Fibroblast of peridontal ligament (primary cell): ENCODE data around the gene PCDHGC5.

Experiments
- DNase-seq: peaks from one replicate; pipeline ENCODE4 v3.0.0-alpha.2; 2010; ENCODE audit errors: extremely low read depth

Gene PCDHGC5

DNA sequence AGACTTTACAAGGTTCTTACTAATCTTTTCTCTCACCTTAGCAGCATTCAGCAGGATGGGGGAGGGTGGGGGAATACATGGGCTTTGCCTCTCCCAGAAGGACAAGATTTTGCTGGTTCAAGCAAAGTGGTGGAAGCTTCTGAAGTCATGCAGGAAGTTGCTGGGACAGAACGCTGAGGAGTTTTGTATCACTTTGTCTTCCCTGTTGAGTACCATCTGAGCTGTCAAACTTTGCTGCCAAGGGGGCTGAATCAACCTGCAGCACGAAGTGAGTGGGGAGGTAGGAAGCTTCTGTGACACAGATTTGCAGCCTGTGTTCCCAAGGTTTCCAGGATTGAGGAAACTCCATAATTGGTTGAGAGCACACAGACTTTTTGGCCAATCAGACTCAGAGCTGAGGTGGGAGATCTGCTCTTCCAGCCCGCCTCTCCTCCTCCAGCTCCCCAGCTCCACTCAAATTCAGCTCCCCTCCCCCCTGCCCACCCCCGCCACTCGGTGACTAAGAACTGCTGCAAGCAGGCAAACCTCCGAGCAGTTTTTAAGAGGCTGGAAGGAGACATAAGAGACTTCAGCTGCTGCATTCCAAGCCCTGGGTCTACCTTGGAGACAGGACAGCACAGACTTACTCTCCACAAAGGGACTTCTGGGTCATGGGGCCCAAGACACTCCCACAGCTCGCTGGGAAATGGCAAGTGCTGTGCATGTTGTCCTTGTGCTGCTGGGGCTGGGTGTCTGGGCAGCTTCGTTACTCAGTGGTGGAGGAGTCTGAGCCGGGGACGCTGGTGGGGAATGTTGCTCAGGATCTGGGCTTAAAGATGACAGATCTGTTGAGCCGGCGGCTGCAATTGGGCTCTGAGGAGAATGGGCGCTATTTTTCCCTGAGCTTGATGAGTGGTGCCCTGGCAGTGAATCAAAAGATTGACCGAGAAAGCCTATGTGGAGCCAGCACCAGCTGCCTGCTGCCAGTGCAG lies at the start of gene PCDHGC5:
Gene PCDHGC5, plus strand, starts transcription at position 491 of the 971 bp plus-strand sequence. Its CDS starts 160 bp downstream, at position 651.
- DNase-seq: peak; percentile 73

DNA sequence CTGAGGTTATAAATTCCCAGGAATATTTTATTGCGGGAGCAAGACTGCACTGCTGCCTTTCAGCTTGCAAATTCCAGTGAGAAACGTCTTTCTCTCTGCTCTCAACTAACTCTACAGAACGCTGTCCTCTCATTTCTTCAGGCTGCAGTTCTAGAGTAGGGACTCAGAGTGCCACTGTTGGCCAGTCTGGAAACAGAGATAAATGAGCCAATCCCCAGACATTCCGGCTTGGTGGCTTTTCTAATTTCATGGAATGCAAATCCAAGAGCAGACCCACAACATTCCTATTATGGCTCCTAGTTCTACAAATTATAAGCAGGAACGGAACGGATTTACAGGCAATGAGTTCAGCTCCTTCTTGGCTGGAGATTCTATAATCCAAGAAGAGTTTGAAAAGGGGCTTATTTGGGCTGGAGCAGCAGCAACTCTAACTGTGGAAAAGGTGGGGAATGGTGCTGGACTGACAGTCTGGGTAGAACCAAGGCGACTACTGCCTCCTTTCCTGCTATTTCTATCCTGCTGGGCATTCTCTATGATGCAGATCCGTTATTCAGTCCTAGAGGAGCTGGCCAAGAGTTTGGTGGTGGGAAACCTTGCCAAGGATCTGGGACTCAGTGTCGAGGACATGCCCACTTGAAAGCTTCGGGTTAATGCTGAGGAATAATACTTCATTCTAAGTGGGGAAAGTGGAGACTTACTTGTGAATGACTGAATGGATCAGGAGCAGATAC lies 49.3 kb upstream of the PCDHGC5 start:
- DNase-seq: no peak

DNA sequence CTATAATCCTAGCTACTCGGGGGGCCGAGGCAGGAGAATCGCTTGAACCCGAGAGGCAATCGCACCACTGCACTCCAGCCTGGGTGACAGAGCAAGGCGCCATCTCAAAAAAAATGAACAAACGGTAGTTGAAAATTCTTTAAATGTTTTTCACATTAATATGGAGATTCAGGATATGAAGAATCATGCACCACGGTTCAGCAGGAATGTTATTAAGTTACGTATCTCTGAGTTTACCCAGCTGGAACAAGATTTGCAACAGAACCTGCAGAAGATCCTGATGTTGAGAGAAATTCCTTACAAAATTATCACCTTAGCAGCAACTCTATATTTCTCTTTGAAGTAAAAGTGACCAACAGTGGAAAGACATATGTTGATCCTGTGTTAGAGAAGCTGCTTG lies 48.5 kb upstream of the PCDHGC5 start:
- DNase-seq: no peak

DNA sequence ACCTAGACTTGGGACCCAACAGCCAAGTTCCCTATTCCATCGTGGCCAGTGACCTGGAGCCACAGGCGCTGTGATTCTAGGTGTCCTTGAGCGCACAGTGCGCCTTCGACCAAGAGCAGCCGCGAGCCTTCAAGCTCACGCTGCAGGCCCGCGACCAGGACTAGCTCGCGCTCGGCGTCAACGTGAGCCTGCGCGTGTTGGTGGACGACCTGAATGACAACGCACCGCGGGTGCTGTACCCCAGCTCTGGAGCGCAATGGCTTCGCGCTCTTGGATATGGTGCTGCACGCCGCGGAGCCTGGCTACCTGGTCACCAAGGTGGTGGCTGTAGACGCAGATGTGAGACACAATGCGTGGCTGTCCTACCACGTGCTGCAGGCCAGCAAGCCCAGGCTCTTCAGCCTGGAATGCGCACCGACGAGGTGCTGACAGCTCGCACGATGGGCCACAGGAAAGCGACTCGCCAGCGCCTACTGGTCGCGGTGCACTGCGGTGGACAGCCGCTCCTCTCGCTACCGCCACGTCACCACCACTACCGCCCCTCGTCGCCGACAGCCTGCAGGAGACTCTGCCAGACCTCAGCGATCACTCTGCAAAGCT lies 47.2 kb upstream of the PCDHGC5 start:
- DNase-seq: no peak

DNA sequence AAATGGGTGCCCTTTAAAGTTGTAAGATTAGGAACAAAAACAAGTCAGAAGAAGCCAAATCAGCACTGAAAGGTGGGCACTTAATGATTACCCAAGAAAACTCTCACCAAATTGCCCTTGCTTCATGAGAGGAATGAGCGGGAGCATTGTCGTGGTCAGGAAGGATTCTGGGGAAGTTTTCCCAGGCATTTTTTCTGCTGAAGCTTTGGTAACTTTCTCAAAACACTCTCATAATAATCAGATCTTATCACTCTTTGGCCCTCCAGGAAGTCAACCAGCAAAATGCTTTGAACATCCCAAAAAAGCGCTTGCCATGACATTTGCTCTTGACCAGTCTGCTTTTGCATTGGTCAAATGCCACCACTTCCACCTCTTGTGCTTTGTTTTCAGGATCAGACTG lies 23.5 kb upstream of the PCDHGC5 start:
- DNase-seq: no peak

DNA sequence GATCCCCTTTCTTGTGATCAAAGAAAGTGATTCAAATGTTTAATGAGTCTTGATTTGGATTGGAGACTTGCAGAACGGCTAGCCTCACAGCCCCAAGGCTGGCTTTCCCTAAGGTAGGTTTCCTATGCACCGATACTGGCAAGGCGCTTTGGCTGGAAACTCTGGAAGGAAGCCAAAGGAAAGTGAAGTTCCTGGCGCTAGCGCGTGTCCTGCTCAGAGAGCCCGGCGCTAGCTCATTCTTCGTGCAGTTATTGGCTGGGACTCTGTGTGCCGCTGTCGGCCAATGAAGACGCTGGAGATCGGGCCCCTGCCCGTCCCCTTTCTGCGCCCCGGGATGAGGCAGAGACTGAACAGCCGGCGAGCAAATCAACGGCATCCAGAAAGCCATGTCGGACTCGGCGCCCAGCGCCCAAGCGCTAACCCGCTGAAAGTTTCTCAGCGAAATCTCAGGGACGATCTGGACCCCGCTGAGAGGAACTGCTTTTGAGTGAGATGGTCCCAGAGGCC lies 13.2 kb upstream of the PCDHGC5 start, which contains the start of gene PCDHGC3:
Gene PCDHGC3, plus strand, starts transcription at position 342 of the 507 bp plus-strand sequence. Its CDS starts 151 bp downstream, at position 493.
- peak; percentile 95 for DNase-seq

DNA sequence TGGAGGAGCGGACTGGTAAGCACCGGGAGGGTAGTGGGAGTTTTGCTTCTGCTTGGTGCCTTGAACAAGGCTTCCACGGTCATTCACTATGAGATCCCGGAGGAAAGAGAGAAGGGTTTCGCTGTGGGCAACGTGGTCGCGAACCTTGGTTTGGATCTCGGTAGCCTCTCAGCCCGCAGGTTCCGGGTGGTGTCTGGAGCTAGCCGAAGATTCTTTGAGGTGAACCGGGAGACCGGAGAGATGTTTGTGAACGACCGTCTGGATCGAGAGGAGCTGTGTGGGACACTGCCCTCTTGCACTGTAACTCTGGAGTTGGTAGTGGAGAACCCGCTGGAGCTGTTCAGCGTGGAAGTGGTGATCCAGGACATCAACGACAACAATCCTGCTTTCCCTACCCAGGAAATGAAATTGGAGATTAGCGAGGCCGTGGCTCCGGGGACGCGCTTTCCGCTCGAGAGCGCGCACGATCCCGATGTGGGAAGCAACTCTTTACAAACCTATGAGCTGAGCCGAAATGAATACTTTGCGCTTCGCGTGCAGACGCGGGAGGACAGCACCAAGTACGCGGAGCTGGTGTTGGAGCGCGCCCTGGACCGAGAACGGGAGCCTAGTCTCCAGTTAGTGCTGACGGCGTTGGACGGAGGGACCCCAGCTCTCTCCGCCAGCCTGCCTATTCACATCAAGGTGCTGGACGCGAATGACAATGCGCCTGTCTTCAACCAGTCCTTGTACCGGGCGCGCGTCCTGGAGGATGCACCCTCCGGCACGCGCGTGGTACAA lies 12.6 kb upstream of the PCDHGC5 start:
- DNase-seq: peak; percentile 87

DNA sequence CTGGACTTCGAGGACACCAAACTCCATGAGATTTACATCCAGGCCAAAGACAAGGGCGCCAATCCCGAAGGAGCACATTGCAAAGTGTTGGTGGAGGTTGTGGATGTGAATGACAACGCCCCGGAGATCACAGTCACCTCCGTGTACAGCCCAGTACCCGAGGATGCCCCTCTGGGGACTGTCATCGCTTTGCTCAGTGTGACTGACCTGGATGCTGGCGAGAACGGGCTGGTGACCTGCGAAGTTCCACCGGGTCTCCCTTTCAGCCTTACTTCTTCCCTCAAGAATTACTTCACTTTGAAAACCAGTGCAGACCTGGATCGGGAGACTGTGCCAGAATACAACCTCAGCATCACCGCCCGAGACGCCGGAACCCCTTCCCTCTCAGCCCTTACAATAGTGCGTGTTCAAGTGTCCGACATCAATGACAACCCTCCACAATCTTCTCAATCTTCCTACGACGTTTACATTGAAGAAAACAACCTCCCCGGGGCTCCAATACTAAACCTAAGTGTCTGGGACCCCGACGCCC lies 11.8 kb upstream of the PCDHGC5 start:
- DNase-seq: no peak

DNA sequence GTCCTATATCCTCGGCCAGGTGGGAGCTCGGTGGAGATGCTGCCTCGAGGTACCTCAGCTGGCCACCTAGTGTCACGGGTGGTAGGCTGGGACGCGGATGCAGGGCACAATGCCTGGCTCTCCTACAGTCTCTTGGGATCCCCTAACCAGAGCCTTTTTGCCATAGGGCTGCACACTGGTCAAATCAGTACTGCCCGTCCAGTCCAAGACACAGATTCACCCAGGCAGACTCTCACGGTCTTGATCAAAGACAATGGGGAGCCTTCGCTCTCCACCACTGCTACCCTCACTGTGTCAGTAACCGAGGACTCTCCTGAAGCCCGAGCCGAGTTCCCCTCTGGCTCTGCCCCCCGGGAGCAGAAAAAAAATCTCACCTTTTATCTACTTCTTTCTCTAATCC lies 11.1 kb upstream of the PCDHGC5 start:
- peak; percentile 35 for DNase-seq

DNA sequence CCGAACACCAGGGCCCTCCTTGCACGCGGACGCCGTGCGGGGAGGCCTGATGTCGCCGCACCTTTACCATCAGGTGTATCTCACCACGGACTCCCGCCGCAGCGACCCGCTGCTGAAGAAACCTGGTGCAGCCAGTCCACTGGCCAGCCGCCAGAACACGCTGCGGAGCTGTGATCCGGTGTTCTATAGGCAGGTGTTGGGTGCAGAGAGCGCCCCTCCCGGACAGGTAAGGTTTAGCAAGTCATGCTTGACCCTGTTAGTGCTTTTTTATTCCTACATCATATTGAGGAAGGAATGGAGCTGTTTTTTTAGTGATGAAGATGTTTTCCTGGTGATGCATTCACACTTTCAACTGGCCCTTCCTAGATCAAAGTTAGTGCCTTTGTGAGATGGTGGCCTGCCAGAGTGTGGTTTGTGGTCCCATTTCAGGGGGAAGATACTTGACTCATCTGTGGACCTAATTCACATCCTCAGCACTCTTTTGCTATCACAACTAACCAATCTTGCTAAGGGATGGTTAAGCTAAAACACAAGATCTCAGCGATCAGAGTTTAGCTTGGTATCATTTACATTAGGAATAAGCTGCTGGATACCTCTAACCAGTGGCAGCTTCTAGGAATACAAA lies 10.4 kb upstream of the PCDHGC5 start:
- peak; percentile 30 for DNase-seq

DNA sequence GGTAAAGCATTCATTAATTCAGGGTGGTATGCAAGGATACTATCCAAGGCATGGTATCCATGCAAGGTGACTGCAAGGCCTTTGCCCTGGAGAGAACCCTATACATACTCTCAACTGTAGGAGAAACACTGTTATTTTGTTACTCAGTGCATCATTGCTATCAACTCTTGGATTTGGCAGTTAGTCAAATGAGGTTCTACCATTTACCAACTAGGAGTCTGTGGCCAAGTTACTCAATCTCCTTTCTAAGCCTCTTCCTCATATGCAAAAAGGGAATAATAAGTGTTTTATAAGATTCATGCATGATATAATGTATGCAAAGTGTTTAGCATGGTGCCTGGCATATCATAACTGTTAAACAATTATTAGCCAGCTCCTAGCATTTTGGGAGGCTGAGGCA lies 9.1 kb upstream of the PCDHGC5 start:
- DNase-seq: peak; percentile 62

DNA sequence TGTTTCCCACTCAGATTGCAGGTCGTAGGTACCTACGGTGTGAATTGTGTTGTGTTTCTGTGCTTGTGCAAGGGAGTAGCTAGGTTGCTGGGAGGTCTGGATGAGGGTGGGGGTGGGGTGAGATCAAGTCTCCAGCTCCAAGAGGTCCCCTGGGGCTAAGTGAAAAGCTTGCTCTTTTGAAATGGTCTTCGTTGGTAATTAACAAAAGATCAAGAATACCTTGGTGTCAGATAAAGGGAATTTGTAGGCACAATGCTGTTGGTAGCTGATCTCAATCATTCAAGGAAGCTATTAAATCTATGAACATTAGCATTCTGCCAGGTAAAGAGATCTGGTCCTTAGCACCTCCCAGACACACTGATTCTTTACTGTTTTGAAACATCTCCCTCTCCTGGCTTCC lies 5.0 kb upstream of the PCDHGC5 start:
- DNase-seq: no peak

DNA sequence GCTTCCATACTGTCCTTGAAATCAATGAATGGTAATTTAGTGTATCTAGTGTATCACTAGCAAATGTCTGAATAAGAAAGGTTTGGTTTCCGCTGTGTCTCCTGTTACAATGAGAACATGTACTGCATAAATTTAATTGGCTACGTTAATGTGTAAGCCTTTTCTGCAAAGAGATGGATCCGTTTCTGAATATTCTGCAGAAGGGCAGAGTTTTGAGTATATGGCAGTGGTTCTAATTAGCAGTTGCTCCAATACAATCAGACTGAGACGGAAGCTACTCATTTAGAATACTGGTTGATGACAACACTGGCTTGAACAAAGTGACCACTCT lies 4.6 kb upstream of the PCDHGC5 start:
- peak; percentile 32 for DNase-seq

DNA sequence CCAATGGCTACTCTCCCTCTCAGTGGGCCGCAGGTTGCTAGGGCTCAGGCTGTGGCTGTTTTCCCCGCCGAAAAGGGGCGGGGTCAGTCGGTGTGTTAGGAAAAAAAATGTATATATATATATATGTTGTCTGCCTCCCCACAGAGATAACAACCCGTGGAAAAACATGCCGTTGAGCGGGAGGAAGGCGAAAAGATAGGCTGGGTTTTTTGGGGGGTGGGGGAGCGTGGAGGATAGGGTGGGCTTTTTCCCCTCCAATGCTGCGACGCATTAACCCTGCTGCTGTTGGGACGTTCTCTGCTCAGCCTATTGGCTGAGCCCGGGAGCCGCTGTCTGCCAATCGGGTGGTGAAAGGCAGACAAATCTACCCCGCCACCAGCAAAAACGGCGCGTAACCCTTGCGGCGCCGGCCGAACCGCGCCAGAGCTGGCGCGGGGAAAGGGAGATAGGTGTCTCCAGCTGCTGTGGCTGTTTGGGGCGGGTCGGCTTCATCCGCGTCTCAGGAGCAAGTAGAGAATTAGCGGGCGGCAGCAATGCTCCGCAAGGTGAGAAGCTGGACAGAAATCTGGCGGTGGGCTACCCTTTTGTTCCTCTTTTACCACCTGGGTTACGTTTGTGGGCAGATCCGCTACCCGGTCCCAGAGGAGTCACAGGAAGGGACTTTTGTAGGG lies 4.1 kb upstream of the PCDHGC5 start, which contains the start of gene PCDHGC4:
Gene PCDHGC4, plus strand, starts transcription at position 390 of the 671 bp plus-strand sequence. Its CDS starts 144 bp downstream, at position 534.
- no peak for DNase-seq

DNA sequence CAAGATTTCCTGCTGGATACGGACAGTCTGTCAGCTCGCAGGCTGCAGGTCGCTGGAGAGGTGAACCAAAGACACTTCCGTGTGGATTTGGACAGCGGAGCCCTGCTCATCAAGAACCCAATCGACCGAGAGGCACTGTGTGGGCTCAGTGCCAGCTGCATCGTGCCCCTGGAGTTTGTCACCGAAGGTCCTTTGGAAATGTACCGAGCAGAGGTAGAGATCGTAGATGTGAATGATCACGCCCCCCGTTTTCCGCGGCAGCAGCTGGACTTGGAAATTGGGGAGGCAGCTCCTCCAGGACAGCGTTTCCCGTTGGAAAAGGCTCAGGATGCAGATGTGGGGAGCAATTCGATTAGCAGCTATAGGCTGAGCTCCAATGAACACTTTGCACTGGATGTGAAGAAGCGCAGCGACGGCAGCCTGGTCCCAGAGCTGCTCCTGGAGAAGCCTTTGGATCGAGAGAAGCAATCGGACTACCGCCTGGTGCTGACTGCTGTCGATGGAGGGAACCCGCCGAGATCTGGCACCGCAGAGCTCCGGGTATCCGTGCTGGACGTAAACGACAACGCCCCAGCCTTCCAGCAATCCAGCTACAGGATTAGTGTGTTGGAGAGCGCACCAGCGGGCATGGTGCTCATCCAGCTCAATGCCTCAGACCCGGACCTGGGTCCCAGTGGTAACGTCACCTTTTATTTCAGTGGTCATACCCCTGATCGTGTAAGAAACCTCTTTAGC lies 3.4 kb upstream of the PCDHGC5 start:
- DNase-seq: no peak

DNA sequence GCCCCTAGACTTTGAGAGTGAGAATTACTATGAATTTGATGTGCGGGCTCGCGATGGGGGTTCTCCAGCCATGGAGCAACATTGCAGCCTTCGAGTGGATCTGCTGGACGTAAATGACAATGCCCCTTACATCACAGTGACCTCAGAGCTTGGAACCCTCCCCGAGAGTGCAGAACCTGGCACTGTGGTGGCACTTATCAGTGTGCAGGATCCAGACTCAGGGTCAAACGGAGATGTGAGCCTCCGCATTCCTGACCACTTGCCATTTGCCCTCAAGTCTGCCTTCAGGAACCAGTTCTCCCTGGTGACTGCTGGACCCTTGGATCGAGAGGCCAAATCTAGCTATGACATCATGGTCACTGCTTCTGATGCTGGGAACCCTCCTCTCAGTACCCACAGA lies 2.8 kb upstream of the PCDHGC5 start:
- no peak for DNase-seq

DNA sequence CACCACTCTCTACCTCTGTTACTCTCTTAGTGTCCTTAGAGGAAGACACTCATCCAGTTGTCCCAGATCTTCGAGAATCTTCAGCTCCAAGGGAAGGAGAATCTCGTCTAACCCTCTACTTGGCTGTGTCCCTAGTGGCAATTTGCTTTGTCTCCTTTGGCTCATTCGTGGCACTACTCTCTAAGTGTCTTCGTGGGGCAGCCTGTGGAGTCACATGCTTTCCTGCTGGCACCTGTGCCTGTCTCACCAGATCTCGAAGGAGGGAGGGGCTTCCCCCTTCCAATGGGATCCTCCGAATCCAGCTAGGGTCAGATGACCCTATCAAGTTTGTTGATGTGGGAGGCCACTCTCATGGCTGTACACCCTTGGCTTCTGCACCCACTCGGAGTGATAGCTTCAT lies 1.8 kb upstream of the PCDHGC5 start:
- no peak for DNase-seq

DNA sequence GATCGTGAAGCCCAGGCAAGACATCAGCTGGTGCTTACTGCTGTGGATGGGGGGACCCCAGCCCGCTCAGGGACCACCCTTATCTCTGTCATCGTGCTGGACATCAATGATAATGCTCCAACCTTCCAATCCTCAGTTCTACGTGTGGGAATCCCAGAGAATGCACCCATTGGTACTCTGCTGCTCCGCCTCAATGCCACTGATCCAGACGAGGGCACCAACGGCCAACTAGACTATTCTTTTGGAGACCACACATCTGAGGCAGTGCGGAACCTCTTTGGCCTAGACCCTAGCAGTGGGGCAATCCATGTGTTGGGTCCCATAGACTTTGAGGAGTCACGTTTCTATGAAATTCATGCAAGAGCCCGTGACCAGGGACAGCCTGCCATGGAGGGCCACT lies 960 bp downstream of the PCDHGC5 start:
- DNase-seq: no peak

DNA sequence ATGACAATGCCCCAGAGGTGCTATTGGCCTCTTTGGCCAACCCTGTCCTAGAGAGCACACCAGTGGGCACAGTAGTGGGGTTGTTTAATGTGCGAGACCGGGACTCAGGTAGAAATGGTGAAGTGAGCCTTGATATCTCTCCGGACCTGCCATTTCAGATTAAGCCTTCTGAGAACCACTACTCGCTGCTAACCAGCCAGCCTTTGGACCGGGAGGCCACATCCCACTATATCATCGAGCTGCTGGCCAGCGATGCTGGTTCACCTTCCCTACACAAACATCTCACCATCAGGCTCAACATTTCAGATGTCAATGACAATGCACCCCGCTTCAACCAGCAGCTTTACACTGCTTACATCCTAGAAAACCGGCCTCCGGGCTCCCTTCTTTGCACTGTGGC lies 1.4 kb downstream of the PCDHGC5 start:
- DNase-seq: no peak
